NCI-H2081 treated with DMSO at 0.1 percent for 48 hours (cell line): ENCODE data around the gene LMF1.
"Not testable (repeated sequence)": the region's sequence is repeated elsewhere in the genome, so short reads cannot be mapped to it uniquely, and the experiment has no call there.

ENCODE experiments used
- DNase-seq: peaks from one replicate; lab custom pipeline; 2025; lab: John Stamatoyannopoulos, UW

Gene LMF1

DNA sequence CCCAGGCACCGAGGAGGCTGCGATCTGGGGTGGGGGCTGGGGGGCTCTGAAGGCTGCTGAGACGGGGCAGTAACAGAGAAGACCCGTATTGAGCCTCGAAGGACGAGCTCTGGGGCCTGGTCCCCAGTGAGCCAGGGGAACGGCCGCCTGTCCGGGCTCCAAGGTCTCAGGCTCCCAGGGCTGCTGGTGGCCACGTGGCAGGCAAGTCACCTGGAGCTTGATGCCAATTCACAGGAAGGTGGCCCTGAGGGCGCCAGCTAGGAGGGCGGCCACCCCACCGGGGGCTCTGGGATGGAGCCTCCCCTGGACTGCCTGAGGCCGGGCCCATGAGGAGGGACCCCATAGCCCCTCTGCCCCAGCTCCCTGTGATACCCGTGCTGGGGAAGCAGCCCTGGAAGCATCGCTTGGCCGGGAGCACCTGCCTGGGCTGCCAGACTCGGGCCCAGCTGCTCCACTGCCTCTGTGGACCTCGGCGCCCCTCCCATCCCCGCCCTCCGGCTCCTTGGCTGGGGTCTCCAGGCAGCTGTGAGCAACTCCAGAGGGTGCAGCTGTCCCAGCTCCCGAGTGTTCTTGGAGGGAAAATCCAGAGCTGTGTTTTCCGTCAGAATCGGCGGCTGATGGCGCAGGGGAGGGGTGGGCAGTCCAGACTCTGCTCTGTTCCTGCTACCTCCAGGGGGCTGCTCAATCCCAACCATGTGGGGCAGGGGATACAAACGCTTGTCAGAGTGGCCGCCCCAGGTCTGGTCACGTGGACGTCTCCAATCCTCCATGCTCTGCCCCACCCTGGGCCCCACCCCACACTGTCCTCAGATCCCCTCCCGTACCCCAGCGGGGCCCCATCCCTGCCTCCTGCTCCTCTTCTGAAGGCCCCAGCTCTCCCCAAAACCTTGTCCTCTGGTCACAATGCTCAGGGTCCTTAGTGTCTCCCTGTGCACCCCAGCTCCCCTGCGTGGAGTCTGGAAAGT lies 103.1 kb downstream of the LMF1 start:
- DNase-seq = no peak

DNA sequence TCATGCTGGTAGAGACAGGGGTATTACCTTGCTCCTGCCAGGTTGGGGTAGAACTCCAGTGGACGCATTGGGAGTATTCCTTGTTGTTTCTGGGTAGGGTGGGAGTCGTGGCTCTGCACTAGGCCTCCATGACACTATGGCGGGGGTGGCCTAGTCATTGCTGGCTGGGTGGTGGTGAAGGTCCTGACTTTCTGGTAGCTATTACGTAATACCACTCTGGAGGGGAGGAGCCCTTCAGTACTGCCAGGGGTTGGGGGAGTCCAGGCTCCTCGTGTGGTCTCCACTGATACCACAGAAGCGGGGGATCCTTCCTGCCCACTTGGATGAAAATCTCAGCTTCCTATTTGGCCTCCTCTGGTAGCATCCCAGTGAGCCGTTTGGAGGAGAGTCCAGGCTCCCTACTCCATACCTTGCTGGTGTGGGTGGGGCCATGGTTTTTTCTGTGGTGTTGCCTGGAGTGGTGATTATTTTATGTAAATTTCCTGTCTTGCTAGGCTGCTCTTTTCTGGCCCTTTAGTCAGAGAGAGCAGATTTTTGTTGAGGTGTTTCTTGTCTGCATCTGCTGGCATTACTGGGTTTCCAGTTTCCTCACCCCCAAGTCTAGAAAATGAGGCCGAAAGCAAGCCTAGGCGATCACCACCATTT lies 104.4 kb downstream of the LMF1 start:
- no peak for DNase-seq

GRCh38 chr16:865026-865425 lies 105.8 kb downstream of the LMF1 start:
- no peak for DNase-seq

- no peak for DNase-seq
These were observed 109.3 kb downstream of the LMF1 start for GRCh38 chr16:861446-861845.

GRCh38 chr16:860891-861290 lies 109.9 kb downstream of the LMF1 start:
- no peak for DNase-seq

- not testable (repeated sequence) for DNase-seq
These were observed 111.8 kb downstream of the LMF1 start for GRCh38 chr16:858971-859370.

GRCh38 chr16:858441-858840 lies 112.3 kb downstream of the LMF1 start:
- DNase-seq = not testable (repeated sequence)

DNA sequence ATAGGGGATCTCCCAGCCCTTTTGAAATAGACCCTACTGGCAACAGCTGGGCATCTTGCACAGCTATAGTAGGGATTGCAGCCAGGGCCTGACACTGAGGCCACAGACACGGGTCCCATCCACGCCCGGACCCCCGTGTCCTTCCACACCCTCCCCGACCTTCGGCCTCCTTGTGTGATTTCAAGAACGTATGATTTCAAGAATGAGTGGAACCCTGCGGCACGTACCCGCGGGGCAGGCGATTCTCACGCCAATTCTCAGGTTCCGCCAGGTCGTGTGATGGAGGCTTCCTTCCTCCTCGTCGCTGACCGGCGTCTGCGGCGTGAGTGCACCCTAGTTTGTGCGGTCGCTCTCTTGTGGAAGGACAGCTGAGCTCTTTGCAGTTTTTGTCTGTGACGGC lies 114.0 kb downstream of the LMF1 start:
- DNase-seq = no peak

DNA sequence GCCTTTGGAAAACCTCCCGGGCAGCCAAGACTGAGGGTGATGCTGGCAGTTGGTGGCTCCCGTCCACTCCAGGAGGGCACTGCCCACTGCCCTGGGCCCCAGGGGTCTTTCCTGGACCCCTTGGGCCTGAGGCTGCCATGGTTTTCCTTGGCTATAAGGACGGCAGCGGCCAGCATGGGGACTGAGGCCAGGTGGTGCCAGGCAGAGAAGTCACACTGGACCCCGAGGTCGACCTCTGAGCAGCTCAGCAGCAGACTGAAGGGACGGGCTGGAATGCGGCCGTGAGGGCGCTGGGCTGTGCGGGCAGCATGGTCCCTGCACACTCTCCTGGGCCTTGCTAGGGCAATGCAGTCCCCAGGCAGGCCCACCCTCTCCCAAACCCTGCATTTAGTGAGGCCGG lies 114.7 kb downstream of the LMF1 start:
- DNase-seq = no peak

DNA sequence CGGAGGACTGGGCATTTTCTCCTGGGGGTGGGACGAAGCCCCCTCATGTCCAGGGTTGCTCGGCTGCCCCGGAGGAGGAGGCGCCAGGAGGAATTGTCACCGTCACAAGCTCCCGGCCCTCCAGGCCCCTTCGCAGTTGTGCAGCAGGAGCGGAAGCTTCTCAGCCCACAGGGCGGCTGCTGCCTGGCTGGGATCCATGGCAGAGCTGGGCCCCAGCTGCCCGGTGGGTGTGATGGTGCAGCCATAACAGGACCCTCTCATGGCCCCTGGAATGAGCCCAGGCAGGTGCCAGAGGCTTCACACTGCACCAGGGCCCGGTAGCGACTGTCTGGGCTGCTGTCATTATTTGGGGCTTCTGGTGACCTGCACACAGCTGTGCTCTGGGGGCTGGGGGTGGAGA lies 115.3 kb downstream of the LMF1 start:
- no peak for DNase-seq

DNA sequence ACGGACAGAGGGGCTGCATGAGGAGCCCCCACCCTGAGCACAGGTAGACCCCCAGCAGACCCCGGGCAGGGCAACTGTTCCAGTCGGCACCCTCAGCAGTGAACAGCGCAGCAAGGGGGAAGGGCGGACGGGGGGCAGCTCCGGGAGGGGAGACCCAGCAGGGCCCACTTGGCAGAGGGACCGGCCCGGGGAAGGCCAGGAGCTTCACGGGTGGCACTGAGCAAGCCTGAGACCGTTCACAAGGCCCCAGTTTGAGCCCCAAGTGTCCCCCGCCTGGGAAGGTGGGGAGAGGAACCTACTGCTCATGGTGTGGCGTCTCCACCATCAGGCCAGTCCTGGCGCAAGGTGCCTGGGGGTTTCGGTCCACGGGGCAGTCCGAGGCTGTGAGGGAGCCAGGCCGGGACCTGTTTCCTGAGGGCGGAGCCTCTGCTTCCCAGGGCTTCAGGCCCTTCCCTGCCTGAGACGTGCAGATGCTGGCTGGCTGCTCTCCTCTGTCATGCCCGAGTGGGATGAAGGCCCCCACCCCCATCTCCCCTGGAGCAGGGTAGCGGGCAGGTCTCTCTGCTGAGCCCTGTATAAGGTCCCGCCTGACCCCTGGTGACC lies 115.9 kb downstream of the LMF1 start:
- no peak for DNase-seq

DNA sequence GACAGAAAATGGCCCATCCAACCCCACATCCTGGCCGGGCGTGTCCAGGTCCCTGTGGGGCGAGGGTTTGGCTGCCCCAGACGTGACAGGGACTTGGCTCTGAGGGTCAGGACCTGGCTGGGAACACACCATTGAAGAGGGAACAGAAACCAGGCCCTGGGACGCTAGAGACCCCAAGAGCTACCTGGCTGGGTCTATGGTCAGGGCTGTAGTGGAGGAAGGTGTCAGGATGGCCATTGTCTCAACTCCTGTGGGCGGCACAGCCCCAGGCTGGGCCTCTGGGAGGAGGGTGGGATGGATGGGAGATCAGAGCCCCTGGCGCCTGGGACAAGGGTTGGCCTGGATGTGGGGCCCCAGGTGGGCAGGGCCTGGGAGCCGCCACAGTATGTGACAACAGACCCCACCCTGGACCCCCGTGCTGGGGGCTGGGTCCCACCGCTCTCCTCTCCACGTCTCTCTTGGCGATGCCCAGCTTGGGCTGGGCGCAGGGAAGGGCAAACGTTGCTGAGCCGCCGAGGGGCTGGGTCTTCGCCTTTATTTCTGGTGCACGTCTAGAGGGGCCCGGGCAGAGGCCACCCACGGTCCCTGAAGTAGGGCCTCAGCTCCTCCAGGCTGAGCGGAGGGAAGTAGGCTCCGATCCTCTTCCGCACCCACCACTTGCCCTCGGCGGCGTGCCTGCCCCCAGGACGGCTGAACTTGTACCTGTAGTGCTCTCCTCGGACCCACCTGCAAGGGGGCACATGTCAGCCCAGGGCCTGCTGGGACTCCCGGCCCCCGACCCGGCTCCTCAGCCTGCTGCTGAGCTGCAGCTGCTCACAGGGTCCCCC lies 116.6 kb downstream of the LMF1 start:
- DNase-seq = no peak

GRCh38 chr16:853306-853705 lies 117.5 kb downstream of the LMF1 start:
- DNase-seq = no peak

- DNase-seq = no peak
These were observed 118.2 kb downstream of the LMF1 start for GRCh38 chr16:852451-853185.

- no peak for DNase-seq
These were observed 118.9 kb downstream of the LMF1 start for GRCh38 chr16:851871-852270.

DNA sequence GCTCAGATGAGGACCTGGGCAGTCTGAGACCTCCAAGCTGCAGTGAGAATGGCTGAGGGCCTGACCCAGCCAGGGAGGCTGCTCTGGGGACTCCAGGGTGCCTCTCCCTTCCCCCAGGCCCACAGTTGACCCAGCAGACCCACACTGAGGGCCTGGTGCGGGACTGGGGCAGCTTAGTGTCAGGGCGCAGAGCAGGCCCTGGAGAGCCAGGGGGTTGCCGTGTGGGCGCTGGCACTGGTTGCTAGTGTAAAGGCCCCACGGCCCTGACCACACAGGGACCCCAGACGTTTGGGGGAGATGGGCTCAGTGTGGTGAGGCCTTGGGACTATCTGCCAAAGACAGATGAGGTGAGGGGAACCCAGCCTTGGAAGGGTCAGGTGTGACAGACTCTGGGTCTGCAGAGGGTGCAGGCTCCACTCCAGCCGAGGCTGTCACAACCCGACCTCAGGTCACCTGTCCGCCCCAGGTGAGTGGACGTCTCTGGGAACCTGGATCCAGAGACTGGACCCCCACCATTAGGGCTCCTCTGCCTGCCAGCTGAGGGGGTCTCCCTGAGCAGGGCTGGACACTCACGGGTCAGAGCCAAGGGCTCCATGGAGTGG lies 119.5 kb downstream of the LMF1 start:
- DNase-seq = no peak

GRCh38 chr16:850668-851067 lies 120.1 kb downstream of the LMF1 start:
- no peak for DNase-seq

DNA sequence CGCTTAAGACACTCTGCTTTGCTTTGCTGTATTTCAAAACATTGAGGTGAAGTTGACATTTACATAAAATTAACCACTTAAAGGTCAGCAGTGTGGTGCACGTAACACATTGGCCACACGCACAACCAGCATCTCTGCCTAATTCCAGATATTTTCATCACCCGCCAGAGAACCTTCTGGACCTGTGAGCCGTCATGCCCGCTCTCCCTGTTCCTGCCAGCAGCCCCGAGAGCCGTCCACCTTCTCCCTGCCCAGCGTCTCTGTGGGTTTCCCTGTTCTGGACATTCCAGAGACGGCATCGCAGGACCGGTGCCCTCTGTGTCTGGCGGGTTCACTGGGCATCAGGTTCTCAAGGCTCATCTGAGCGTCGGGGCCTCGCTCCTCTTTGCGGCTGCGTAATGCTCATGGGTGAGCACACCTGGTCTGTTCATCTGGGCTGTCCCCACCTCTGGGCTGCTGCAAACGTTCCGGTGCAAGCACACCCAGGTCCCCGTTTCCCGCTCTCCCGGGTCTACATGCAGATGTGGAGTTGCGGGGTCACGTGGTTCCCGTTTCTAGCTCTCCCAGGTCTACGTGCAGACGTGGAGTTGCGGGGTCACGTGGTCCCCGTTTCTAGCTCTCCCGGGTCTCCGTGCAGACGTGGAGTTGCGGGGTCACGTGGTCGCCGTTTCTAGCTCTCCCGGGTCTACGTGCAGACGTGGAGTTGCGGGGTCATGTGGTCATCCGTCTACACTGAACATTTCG lies 122.1 kb downstream of the LMF1 start:
- DNase-seq = no peak

DNA sequence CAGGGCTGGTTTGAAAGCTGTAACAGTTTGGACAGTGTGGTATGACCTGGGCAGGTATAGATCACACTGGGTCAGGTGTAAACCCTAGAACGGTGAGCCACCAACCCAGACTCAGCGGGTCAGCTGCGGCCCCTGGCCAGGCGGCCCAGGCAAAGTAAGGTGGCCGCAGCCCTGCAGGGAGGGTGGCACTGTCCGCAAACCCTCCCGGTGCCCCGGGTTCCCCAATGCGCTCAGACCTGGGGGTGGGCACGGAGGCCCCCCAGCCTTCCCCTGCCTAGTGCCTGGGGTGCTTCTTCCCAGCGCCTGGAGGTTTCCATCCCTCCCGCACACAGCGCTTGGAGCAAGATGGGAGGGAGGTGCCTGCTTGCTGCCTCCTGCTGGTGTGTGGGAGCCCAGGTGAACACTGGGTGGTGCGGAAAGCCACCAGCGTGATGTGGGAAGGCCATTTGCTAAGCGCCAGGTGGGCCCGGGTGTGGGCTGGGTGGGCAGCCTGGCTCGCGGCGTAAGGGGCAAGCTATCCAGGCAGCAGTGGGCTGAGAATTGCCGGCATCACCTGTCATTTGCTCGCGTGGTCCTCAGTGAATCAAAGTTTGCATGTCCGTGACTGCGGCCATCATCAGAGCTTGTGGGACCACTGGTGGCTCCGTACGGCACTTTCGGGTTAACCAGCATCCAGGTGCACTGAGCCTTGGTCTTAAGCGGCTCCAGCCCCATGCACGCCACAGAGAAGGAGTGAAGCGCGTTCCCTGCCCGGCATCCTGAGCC lies 122.9 kb downstream of the LMF1 start:
- no peak for DNase-seq

GRCh38 chr16:847151-847550 lies 123.6 kb downstream of the LMF1 start:
- DNase-seq = no peak
